T-helper 1 cell treated with Interleukin-12 subunit alpha and Interleukin-12 subunit beta and Interleukin-4 antibody, amounts not matched to agents 30 μg/mL and 1 μg/mL, for 36 hours (primary cell): ENCODE data around the gene VOPP1.
A peak's percentile ranks its signal among the peaks of the same experiment; 100 is the strongest.
"Not testable (repeated sequence)": the region's sequence is repeated elsewhere in the genome, so short reads cannot be mapped to it uniquely, and the experiment has no call there.

Experiments
- H3K27ac Mint-ChIP-seq: one replicate; pipeline ENCODE4 v1.8.0; 2021; ENCODE audit warnings: mild to moderate bottlenecking, mixed read lengths
- H3K27me3 Mint-ChIP-seq: one replicate; pipeline ENCODE4 v1.8.0; 2021; ENCODE audit warnings: low read depth, mixed read lengths
- H3K36me3 Mint-ChIP-seq: one replicate; pipeline ENCODE4 v1.8.0; 2021; ENCODE audit warnings: low read depth, mixed read lengths
- H3K4me1 Mint-ChIP-seq: one replicate; pipeline ENCODE4 v1.8.0; 2021; ENCODE audit warnings: low read depth, mixed read lengths
- H3K4me3 Mint-ChIP-seq: one replicate; pipeline ENCODE4 v1.8.0; 2021; ENCODE audit warnings: mild to moderate bottlenecking, moderate library complexity, mixed read lengths
- H3K9me3 Mint-ChIP-seq: one replicate; pipeline ENCODE4 v1.8.0; 2021; ENCODE audit warnings: mixed read lengths

Gene VOPP1

GRCh38 chr7:55572378-55573233, at the start of gene VOPP1:
TSS of gene VOPP1 (minus strand) at chr7:55572502. CDS start at chr7:55572324, 178 bp downstream.
- Mint-ChIP-seq H3K4me3 (peak within 1 kb of the TSS; percentile 89), H3K27ac (peak within 1 kb of the TSS; percentile 92), H3K9me3 (no peaks in the 10 kb centered on the region), H3K4me1 (peaks cover 58% of the 10 kb centered on the region), H3K27me3 (no peaks in the 10 kb centered on the region), H3K36me3 (peaks cover 24% of the 10 kb centered on the region)

GRCh38 chr7:55618913-55619312, 46.6 kb upstream of the VOPP1 start:
- Mint-ChIP-seq H3K9me3 (peaks cover 16% of the 10 kb centered on the region), H3K4me3 (no peak overlapping the region), H3K27ac (no peak overlapping the region), H3K36me3 (no peaks in the 10 kb centered on the region), H3K4me1 (no peaks in the 10 kb centered on the region), H3K27me3 (peaks cover 21% of the 10 kb centered on the region)

GRCh38 chr7:55614365-55615064, 42.2 kb upstream of the VOPP1 start:
- H3K4me1 Mint-ChIP-seq, H3K4me3 Mint-ChIP-seq, H3K27ac Mint-ChIP-seq, H3K36me3 Mint-ChIP-seq: not testable (repeated sequence)
- peaks cover 12% of the 10 kb centered on the region for H3K9me3 Mint-ChIP-seq
- peaks cover 22% of the 10 kb centered on the region for H3K27me3 Mint-ChIP-seq

- H3K36me3 Mint-ChIP-seq, H3K4me3 Mint-ChIP-seq, H3K27ac Mint-ChIP-seq: not testable (repeated sequence)
Measured at GRCh38 chr7:55609726-55610125, 37.4 kb upstream of the VOPP1 start.

GRCh38 chr7:55605661-55606060, 33.4 kb upstream of the VOPP1 start:
- H3K36me3 Mint-ChIP-seq, H3K27ac Mint-ChIP-seq, H3K9me3 Mint-ChIP-seq, H3K4me1 Mint-ChIP-seq, H3K4me3 Mint-ChIP-seq: not testable (repeated sequence)
- peaks cover 34% of the 10 kb centered on the region for H3K27me3 Mint-ChIP-seq

More at GRCh38 chr7:55609726-55610125, 37.4 kb upstream of the VOPP1 start:
- not testable (repeated sequence) for H3K9me3 Mint-ChIP-seq, H3K4me1 Mint-ChIP-seq
- peaks cover 23% of the 10 kb centered on the region for H3K27me3 Mint-ChIP-seq

DNA sequence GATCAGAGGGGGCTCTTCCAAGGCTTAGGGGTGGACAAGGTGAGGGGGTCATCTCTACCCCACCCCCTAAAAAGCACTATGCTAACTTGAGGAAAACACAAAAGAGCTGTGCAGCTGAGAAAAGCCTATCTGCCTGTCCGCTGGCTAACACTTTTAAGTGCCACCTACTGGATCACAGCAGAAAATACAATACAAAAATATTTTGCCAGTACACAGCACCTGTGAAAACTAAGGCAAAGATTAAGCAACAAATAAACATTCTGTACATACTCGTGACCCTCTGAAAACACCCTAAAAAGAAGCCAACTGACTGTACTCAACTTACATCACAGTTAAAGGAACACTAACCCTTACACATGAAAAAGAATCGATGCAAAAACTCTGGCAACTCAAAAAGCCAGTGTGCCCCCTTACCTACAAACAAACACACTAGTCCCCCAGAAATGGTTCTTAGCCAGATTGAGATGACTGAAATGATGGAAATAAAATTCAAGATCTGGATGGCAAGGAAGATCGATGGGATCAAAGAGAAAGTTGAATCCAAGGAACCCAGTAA, 25.7 kb upstream of the VOPP1 start:
- H3K27me3 Mint-ChIP-seq, result peaks cover 35% of the 10 kb centered on the region
- not testable (repeated sequence) for H3K9me3 Mint-ChIP-seq, H3K4me3 Mint-ChIP-seq, H3K27ac Mint-ChIP-seq, H3K36me3 Mint-ChIP-seq
- H3K4me1 Mint-ChIP-seq, result peaks cover 22% of the 10 kb centered on the region

GRCh38 chr7:55597214-55597739, 25.0 kb upstream of the VOPP1 start:
- not testable (repeated sequence) for H3K36me3 Mint-ChIP-seq, H3K27ac Mint-ChIP-seq, H3K9me3 Mint-ChIP-seq, H3K4me3 Mint-ChIP-seq
- peaks cover 25% of the 10 kb centered on the region for H3K4me1 Mint-ChIP-seq
- peaks cover 30% of the 10 kb centered on the region for H3K27me3 Mint-ChIP-seq

DNA sequence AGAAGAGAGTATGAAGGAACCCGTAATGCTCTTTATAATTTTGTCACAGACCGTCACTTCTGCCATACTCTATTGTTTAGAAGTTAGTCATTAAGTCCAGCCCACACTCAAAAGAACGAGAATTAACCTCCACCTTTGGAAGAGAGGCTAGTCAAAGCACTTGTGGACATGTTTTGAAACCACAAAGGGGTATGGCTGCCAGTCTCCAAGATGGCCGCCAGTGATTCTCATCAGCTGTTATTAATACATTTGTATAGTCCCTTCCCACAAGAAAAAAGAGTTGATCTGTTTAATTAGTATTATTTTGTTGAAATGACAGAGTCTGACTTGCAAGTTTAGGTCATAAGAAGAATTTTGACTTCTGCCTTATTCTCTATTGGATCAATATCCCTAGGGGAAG, 23.2 kb upstream of the VOPP1 start:
- Mint-ChIP-seq H3K4me1 (peaks cover 32% of the 10 kb centered on the region), H3K27ac (no peak overlapping the region), H3K27me3 (peaks cover 14% of the 10 kb centered on the region), H3K4me3 (no peak overlapping the region), H3K36me3 (no peaks in the 10 kb centered on the region), H3K9me3 (no peaks in the 10 kb centered on the region)

DNA sequence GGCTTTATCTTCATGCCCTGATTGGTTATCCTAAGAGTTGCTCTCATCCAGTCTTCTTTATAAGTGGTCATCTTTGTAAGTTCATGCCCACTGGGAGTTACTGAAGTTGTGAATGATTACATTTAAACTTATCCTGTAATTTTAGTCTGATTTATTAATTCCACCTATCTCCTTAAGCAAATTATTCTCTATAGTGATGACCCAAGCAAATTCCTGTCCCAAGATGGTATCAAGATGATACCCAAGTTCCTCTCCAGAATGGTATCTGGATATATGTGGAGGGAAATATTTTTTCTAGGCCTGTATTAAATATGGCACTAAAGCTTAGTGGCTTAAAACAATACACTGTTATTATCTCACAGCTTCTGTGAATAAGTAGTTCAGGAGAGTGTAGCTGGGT, 22.6 kb upstream of the VOPP1 start:
- Mint-ChIP-seq H3K9me3 (no peaks in the 10 kb centered on the region), H3K27ac (no peak overlapping the region), H3K4me3 (no peak overlapping the region), H3K27me3 (peaks cover 10% of the 10 kb centered on the region), H3K36me3 (no peaks in the 10 kb centered on the region), H3K4me1 (peaks cover 35% of the 10 kb centered on the region)

DNA sequence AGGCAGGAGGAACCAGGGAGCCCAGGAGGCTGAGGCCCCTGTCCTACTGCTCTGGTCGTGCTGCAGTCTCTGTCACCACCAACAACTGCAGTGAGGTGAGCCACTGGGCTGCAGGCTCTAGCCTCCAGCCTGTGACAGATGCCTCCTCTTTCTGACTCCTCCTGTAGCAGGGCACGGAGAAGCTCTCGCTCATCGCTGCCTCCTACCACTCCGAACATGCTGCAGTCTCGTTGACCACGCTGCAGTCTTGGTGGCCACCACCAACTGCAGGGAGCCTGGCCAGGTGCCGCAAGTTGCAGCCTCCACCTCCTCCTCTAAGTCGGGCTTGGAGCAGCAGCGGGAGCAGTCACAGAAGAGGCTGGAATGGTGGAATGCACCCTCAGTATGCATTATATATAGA, 22.1 kb upstream of the VOPP1 start:
- no peaks in the 10 kb centered on the region for H3K36me3 Mint-ChIP-seq
- H3K9me3 Mint-ChIP-seq, result no peaks in the 10 kb centered on the region
- peaks cover 5% of the 10 kb centered on the region for H3K27me3 Mint-ChIP-seq
- peaks cover 35% of the 10 kb centered on the region for H3K4me1 Mint-ChIP-seq
- no peak overlapping the region for H3K4me3 Mint-ChIP-seq
- H3K27ac Mint-ChIP-seq, result no peak overlapping the region

DNA sequence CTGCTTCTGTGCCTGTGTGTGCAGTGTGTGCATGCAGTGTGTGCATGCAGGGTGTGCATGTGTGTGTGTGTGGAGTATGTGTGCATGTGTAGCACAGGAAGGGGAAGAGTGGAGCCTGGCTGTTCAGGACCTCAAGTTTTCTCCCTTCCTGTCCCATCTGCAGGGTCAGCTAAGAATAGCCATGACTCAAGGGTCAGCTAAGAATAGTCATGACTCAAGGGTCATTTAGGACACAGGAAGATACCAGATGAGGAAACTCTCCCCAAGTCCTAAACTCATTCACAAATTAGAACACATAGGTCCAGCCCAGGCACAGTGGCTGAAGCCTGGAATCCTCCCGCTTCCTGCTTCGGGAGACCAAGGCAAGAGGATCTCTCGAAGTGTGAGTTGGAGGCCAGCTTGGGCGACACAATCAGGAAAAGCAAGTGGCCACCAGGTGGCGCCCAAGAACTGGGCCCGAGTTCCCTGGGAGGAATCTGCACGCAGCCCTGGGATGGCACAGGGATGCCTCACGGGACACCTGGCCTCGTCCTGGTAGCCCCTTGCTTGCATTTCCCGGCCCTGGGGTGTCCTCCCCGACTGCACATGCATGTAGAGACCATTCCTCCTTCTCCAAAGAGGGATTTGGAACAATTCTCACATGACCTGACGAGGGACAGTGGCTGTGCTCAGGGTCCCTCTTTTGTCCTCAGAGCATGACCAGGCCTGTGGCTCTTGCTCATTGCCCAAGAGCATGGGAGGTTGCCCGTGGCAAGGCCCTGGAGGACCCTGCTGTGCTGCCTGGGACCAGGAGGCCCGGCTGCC, 21.4 kb upstream of the VOPP1 start:
- peaks cover 4% of the 10 kb centered on the region for H3K27me3 Mint-ChIP-seq
- no peak overlapping the region for H3K27ac Mint-ChIP-seq
- no peaks in the 10 kb centered on the region for H3K36me3 Mint-ChIP-seq
- H3K4me3 Mint-ChIP-seq, result no peak overlapping the region
- H3K9me3 Mint-ChIP-seq, result no peaks in the 10 kb centered on the region
- H3K4me1 Mint-ChIP-seq, result peaks cover 35% of the 10 kb centered on the region

- Mint-ChIP-seq H3K27ac (no peak overlapping the region), H3K9me3 (no peaks in the 10 kb centered on the region), H3K4me3 (no peak overlapping the region), H3K36me3 (no peaks in the 10 kb centered on the region), H3K4me1 (peaks cover 37% of the 10 kb centered on the region), H3K27me3 (peaks cover 3% of the 10 kb centered on the region)
Measured at GRCh38 chr7:55593172-55593514, 20.8 kb upstream of the VOPP1 start.

DNA sequence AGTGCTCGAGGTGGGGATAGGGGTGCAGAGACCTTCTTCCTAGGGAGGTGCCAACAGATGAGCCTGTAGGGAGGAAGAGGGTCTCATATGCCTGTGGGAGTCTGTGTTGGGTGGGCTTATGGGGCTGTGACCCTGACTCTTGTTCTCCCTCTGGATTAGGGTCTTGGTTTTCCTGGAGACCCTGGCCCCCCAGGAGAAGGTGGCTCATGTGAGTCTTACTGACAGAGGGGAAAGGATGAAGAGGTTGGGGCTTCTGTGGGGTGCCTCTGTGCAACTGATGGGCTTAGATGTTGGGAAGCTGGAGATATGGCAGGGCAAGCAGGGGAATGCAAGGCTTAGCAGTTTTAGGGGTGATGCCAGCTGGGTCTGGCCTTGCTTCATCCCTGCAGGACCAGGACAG, 20.2 kb upstream of the VOPP1 start:
- no peak overlapping the region for H3K4me3 Mint-ChIP-seq
- peaks cover 36% of the 10 kb centered on the region for H3K4me1 Mint-ChIP-seq
- H3K27ac Mint-ChIP-seq, result no peak overlapping the region
- H3K9me3 Mint-ChIP-seq, result no peaks in the 10 kb centered on the region
- H3K36me3 Mint-ChIP-seq, result no peaks in the 10 kb centered on the region
- H3K27me3 Mint-ChIP-seq, result no peaks in the 10 kb centered on the region

DNA sequence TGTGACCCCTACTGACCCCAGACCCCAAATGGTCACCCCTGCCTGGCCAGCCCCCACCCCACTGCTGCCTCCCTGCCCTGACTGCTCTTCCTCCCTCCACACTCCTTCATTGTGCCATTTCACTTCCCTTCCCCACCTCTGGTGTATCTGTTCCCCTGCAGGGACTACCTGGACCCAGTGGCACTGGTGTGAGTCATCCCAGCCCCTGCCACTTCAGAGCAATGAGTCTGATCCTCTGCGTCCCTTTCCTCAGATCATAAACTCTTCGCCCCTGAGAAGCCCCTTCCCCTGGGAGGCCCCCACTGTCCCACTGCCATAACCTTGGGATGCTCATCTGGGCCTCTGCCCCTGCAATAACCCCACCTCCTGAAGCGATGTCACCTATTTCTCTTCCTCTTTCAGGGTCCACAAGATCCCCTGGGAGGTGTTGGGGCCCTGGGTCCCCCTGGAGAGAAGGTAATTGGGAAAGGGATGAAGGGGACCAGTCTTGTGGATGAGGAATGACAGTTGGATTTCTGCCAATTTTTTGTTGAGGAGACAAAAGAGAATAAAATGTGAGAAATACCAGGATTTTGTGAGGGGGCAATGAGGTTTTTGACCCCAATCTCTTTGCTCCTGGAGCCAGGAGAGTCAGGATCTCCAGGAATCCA, 19.1 kb upstream of the VOPP1 start:
- Mint-ChIP-seq H3K9me3 (no peaks in the 10 kb centered on the region), H3K27ac (no peak overlapping the region), H3K4me1 (peaks cover 30% of the 10 kb centered on the region), H3K27me3 (peaks cover 4% of the 10 kb centered on the region), H3K4me3 (no peak overlapping the region), H3K36me3 (no peaks in the 10 kb centered on the region)
